Measurements from ENCODE around the gene THY1.

DNA sequence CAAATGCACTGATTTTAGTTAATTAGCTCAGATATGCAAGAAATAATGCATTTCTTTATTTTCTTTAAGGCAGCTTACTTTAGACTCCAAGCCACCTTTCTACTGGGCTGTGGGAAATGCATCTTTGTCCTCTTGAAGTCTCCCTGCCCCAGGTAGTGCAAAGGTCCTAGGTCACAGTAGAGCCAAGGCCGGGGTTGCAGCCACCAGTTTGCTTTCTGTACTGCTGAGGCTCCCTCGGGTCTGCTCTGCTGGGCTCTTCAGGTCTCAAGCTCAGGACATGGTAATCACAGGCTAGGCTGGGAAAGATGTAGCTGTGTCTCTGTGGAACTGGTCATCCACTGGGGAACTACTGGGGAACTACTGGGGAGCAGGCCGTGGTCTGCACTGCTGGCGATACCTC is 25.4 kb upstream of the THY1 start:
- TF ChIP-seq FOXP1 (CRISPR knock-in tag; IDR thresholded peaks at IDR 0.05): no peak
- no peak for TF ChIP-seq TSC22D4 (tag; IDR thresholded peaks at IDR 0.05)
- no peak for TF ChIP-seq ZNF224 (CRISPR knock-in tag; IDR thresholded peaks at IDR 0.05)
- no peak for TF ChIP-seq POLR2A (conservative IDR thresholded peaks at IDR 0.05)
- TF ChIP-seq EP300 (IDR thresholded peaks at IDR 0.05; ENCODE audit: low read length): no peak
- no peak for TF ChIP-seq RFX5 (IDR thresholded peaks at IDR 0.05; ENCODE audit: low read depth, low read length)
